D721Med (cell line): ENCODE measurements around the gene NRSN2.

ENCODE experiments used
- DNase-seq: peaks from one replicate; pipeline ENCODE4 v3.0.0; 2011; ENCODE audit warnings: low spot score; ENCODE audit not compliant: insufficient read length
- FAIRE-seq: peaks from 2 replicates; lab custom pipeline; 2011; peaks lifted over from hg19 to GRCh38; lab: Jason Lieb, UNC
- CTCF ChIP-seq: IDR thresholded peaks from 2 replicates; pipeline ENCODE4 v1.5.1; 2012; ENCODE audit warnings: mild to moderate bottlenecking, control low read depth; ENCODE audit not compliant: insufficient read depth; ENCODE audit errors: missing control alignments

Gene NRSN2

DNA sequence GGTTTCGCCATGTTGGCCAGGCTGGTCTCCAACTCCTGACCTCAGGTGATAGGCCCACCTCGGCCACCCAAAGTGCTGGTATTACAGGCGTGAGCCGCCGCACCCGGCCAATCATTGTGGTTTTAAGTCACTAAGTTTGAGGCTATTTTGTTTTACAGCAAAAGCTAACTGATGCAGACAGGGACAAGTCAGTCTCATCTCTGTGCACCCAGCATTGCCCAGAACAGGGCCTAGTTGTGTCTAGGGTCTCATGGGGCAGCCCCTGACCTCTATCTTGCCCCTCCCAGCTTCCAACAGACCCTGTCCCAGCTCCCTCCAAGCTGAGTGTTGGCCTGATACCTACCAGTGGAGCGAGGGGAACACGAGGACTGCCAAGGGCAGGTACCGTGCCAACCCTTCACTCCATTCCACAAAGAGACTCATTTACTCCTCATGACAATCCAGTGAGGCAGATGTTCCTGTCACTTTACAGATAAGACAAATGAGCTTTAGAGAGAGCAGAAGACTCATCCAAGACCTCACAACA, 52.3 kb downstream of the NRSN2 start:
- DNase-seq: no peak
- TF ChIP-seq CTCF: no peak
- FAIRE-seq: no peak

DNA sequence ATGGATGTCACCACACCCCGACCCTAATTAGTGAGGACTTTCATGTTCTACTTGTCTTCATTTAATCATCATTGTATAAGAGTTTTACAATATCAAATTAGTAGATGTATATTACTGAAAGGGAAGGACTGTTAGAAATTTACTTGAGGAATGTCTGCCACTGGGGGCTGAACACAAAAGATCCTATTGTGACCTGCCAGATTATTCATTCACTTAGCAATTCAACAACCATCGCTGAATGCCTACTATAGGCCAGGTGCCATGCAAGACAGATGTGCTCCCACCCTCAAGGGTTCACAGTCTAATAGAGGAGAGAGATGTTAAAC, 53.2 kb downstream of the NRSN2 start:
- DNase-seq (no peak), FAIRE-seq (no peak)
- no peak for TF ChIP-seq CTCF

DNA sequence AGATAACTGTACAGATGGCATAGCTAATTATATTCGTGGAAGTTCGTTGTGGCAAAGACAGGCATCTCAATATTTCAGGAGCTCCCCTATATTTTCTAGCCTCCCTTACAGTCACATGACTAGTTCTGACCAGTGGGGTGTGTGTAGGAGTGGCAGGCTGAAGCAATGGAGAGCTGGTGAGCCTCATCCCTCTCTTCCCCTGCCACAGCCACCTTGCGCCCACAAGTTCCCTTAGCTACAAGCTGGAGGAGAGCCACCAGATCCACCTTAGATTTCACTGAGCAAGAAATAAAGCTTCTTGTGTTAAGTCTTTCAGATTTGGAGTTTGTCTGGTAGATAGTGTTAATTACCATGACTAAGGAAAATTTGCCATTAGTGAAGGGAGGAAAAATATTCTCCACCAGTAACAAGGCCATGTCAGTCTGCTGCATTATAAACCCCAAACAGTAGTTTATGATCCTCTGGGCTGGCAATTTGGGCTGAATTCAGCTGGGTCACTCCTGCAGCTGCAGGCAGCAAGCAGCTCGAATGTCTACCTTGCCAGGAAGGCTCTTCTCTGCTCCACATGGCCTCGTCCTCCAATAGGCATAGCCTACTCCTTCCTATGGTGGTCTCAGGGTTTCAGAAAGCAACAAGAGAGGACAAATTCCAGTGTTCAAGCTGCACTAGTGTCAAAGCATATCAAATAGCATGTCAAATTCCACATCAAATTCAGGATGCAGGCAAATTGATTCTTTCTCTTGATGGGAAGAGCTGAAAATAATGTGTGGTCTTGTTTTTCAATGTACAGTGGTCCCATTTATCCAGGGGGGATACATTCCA, 53.8 kb downstream of the NRSN2 start:
- TF ChIP-seq CTCF: no peak
- no peak for FAIRE-seq
- DNase-seq: no peak

- FAIRE-seq (no peak), DNase-seq (no peak)
- no peak for TF ChIP-seq CTCF
These were observed 55.0 kb downstream of the NRSN2 start for GRCh38 chr20:401682-402495.

GRCh38 chr20:402496-402885, 55.6 kb downstream of the NRSN2 start:
- no peak for TF ChIP-seq CTCF
- no peak for FAIRE-seq
- no peak for DNase-seq

- TF ChIP-seq CTCF: no peak
- DNase-seq (no peak), FAIRE-seq (no peak)
These were observed 56.1 kb downstream of the NRSN2 start for GRCh38 chr20:402898-403581.
